IMR-90 (cell line): ENCODE measurements around the gene USP24. TPM values are rescaled to one million over a fixed set of nuclear protein-coding genes. Genes with fewer than 3 reads are reported as not detected.

Experiments used
- ATAC-seq: fragments of 200-7000 bp; cut with Tn5 transposase; 2 replicates; pipeline ENCODE4 v1.9.1; 2020; ENCODE audit warnings: low read depth, mild to moderate bottlenecking, moderate library complexity
- BruUV-seq: library from RNA; stranded (reverse); fragments of 400-500 nt; replicated peaks from 2 replicates; lab custom pipeline; 2021; lab: Mats Ljungman, UMichigan
- CTCF ChIA-PET: fragments of 300-600 bp; formaldehyde crosslinking; extraction: SDS; loops from one replicate; lab custom pipeline; 2021; ENCODE audit warnings: antibody characterized with exemption; lab: Yijun Ruan, JAX
- POLR2A ChIA-PET: fragments of 300-600 bp; sonication (Branson Sonifier 250); formaldehyde crosslinking; loops from one replicate; lab custom pipeline; 2022; ENCODE audit warnings: antibody characterized with exemption; ENCODE audit not compliant: unreplicated experiment; lab: Charles Lee
- DNase-seq: peaks from one replicate; pipeline ENCODE4 v3.0.0; 2013
- H2AFZ ChIP-seq: replicated peaks from 2 replicates; pipeline ENCODE3; 2013; ENCODE audit warnings: low read length, mild to moderate bottlenecking; ENCODE audit not compliant: poor library complexity
- H2AK5ac ChIP-seq: 2 replicates; pipeline ENCODE4 v1.6.1; 2013; ENCODE audit warnings: low read depth, low read length, inconsistent platforms
- H2AK9ac ChIP-seq: replicated peaks from 2 replicates; pipeline ENCODE3; 2013; ENCODE audit warnings: mild to moderate bottlenecking, low read depth, low read length, moderate library complexity; ENCODE audit not compliant: poor library complexity
- H2BK120ac ChIP-seq: 2 replicates; pipeline ENCODE4 v1.6.1; 2013; ENCODE audit warnings: low read depth, low read length, inconsistent platforms
- H2BK15ac ChIP-seq: 3 replicates; pipeline ENCODE4 v1.6.1; 2013; ENCODE audit warnings: low read depth, low read length, inconsistent platforms
- H2BK20ac ChIP-seq: 2 replicates; pipeline ENCODE4 v1.6.1; 2013; ENCODE audit warnings: low read depth, mild to moderate bottlenecking, inconsistent platforms, low read length, moderate library complexity
- H2BK5ac ChIP-seq: 2 replicates; pipeline ENCODE4 v1.6.1; 2013; ENCODE audit warnings: mild to moderate bottlenecking, low read depth, low read length, inconsistent platforms; ENCODE audit not compliant: poor library complexity, severe bottlenecking
- H3K14ac ChIP-seq: replicated peaks from 2 replicates; pipeline ENCODE4 v1.6.1; 2013; ENCODE audit warnings: low read depth, low read length, inconsistent platforms
- H3K18ac ChIP-seq: 2 replicates; pipeline ENCODE4 v1.6.1; 2013; ENCODE audit warnings: low read depth, low read length, control low read depth
- H3K23ac ChIP-seq: 2 replicates; pipeline ENCODE4 v1.6.1; 2013; ENCODE audit warnings: low read depth, low read length, inconsistent platforms
- H3K27ac ChIP-seq: 2 replicates; pipeline ENCODE4 v1.5.1; 2013; ENCODE audit warnings: mild to moderate bottlenecking, control low read depth, low read length; ENCODE audit not compliant: insufficient read depth
- H3K27me3 ChIP-seq: 2 replicates; pipeline ENCODE4 v1.6.1; 2013; ENCODE audit warnings: low read length; ENCODE audit not compliant: control insufficient read depth, insufficient read depth
- H3K36me3 ChIP-seq: 2 replicates; pipeline ENCODE4 v1.6.1; 2013; ENCODE audit warnings: low read length, mixed read lengths; ENCODE audit not compliant: control insufficient read depth, insufficient read depth
- H3K4ac ChIP-seq: 2 replicates; pipeline ENCODE4 v1.6.1; 2013; ENCODE audit warnings: low read depth, low read length, inconsistent platforms
- H3K4me1 ChIP-seq: 2 replicates; pipeline ENCODE4 v1.6.1; 2013; ENCODE audit warnings: low read length, mixed read lengths; ENCODE audit not compliant: control insufficient read depth, insufficient read depth
- H3K4me2 ChIP-seq: 2 replicates; pipeline ENCODE4 v1.6.1; 2013; ENCODE audit warnings: low read depth, mild to moderate bottlenecking, control low read depth, low read length, moderate library complexity
- H3K4me3 ChIP-seq: 2 replicates; pipeline ENCODE4 v1.5.1; 2013; ENCODE audit warnings: low read depth, mild to moderate bottlenecking, control low read depth, low read length, moderate library complexity; ENCODE audit not compliant: insufficient read depth
- H3K56ac ChIP-seq: 2 replicates; pipeline ENCODE4 v1.6.1; 2013; ENCODE audit warnings: low read length, inconsistent platforms; ENCODE audit not compliant: insufficient read depth; ENCODE audit errors: extremely low read depth
- H3K79me1 ChIP-seq, 2 experiments: 2 replicates each; pipeline ENCODE4 v1.6.1; 2013; ENCODE audit warnings: low read length in 2 of 2, inconsistent platforms in 1 of 2, low read depth in 1 of 2
- H3K9ac ChIP-seq: 2 replicates; pipeline ENCODE4 v1.6.1; 2013; ENCODE audit warnings: low read depth, low read length, control low read depth
- H3K9me1 ChIP-seq: 2 replicates; pipeline ENCODE4 v1.6.1; 2013; ENCODE audit warnings: low read length, inconsistent platforms; ENCODE audit not compliant: insufficient read depth
- H3K9me3 ChIP-seq: 2 replicates; pipeline ENCODE4 v1.6.1; 2013; ENCODE audit warnings: low read length; ENCODE audit not compliant: control insufficient read depth, insufficient read depth
- H4K20me1 ChIP-seq: 2 replicates; pipeline ENCODE4 v1.6.1; 2013; ENCODE audit warnings: low read length, inconsistent platforms; ENCODE audit not compliant: insufficient read depth
- H4K5ac ChIP-seq: 2 replicates; pipeline ENCODE4 v1.6.1; 2013; ENCODE audit warnings: mild to moderate bottlenecking, low read depth, low read length, control low read depth
- H4K8ac ChIP-seq, 2 experiments: 2 replicates each; pipeline ENCODE4 v1.6.1; 2013; ENCODE audit warnings: low read depth in 2 of 2, low read length in 2 of 2, control low read depth in 1 of 2, inconsistent platforms in 1 of 2
- H4K91ac ChIP-seq: 2 replicates; pipeline ENCODE4 v1.6.1; 2013; ENCODE audit warnings: low read depth, low read length, inconsistent platforms; ENCODE audit not compliant: insufficient read depth
- BHLHE40 ChIP-seq: fragments of 150-350 bp; IDR thresholded peaks from 2 replicates; pipeline ENCODE4 v1.6.1; 2016; ENCODE audit warnings: mild to moderate bottlenecking, low read depth, low read length
- CEBPB ChIP-seq: IDR thresholded peaks from 2 replicates; pipeline ENCODE4 v1.6.1; 2012; ENCODE audit warnings: low read depth, low read length, improper control_type of control experiment
- CHD1 ChIP-seq: IDR thresholded peaks from 2 replicates; pipeline ENCODE4 v1.6.1; 2012; ENCODE audit warnings: low read depth, low read length, improper control_type of control experiment
- FOS ChIP-seq: fragments of 150-350 bp; IDR thresholded peaks from 2 replicates; pipeline ENCODE4 v1.6.1; 2016; ENCODE audit warnings: low read depth, low read length
- MAFK ChIP-seq: IDR thresholded peaks from 2 replicates; pipeline ENCODE4 v1.6.1; 2012; ENCODE audit warnings: low read depth, low read length, improper control_type of control experiment
- MAZ ChIP-seq: IDR thresholded peaks from 2 replicates; pipeline ENCODE4 v1.6.1; 2012; ENCODE audit warnings: low read depth, mild to moderate bottlenecking, low read length, improper control_type of control experiment, moderate library complexity, borderline replicate concordance
- MXI1 ChIP-seq: IDR thresholded peaks from 2 replicates; pipeline ENCODE4 v1.6.1; 2012; ENCODE audit warnings: low read depth, mild to moderate bottlenecking, low read length, moderate library complexity, borderline replicate concordance
- NFE2L2 ChIP-seq: fragments of 150-350 bp; IDR thresholded peaks from 2 replicates; pipeline ENCODE4 v1.6.1; 2016; ENCODE audit warnings: low read depth, mild to moderate bottlenecking, low read length
- POLR2A ChIP-seq: IDR thresholded peaks from 2 replicates; pipeline ENCODE4 v1.6.1; 2012; ENCODE audit warnings: mild to moderate bottlenecking, low read depth, low read length
- RAD21 ChIP-seq: IDR thresholded peaks from 2 replicates; pipeline ENCODE4 v1.6.1; 2012; ENCODE audit warnings: low read length, improper control_type of control experiment
- RCOR1 ChIP-seq: IDR thresholded peaks from 2 replicates; pipeline ENCODE4 v1.6.1; 2012; ENCODE audit warnings: mild to moderate bottlenecking, low read length, improper control_type of control experiment; ENCODE audit not compliant: insufficient replicate concordance
- RFX5 ChIP-seq: IDR thresholded peaks from 2 replicates; pipeline ENCODE4 v1.8.0; 2012; ENCODE audit warnings: low read depth, mild to moderate bottlenecking, low read length, moderate library complexity
- SMC3 ChIP-seq: fragments of 150-350 bp; IDR thresholded peaks from 2 replicates; pipeline ENCODE4 v1.6.1; 2016; ENCODE audit warnings: low read depth, mild to moderate bottlenecking, antibody characterized with exemption, low read length, moderate library complexity
- WGBS, 2 experiments: methylation state at CpG; one replicate each; pipeline versions ENCODE4 v1.1.5 to v1.1.7; 2013; ENCODE audit warnings: missing lambda C conversion rate in 2 of 2; ENCODE audit not compliant: insufficient read length in 1 of 2; ENCODE audit errors: extremely low coverage in 2 of 2; 5-methylcytosine and 5-hydroxymethylcytosine counted together
- dilution Hi-C: fragments of 300-500 bp; cut with HindIII; formaldehyde crosslinking; loops from one replicate; pipeline ENCODE4 v1.14.3; 2018; ENCODE audit warnings: low sequenced_read_pairs; ENCODE audit not compliant: unreplicated experiment
- in situ Hi-C: fragments of 300-500 bp; cut with MboI; formaldehyde crosslinking; loops from 3 replicates; pipeline ENCODE4 v1.14.3; 2019; ENCODE audit warnings: low sequenced_read_pairs, inconsistent platforms, mixed read lengths
- intact Hi-C: fragments of 100-400 bp; cut with micrococcal nuclease; formaldehyde crosslinking; loops from 2 replicates; pipeline ENCODE4 v1.10.0; 2022
- polyA plus RNA-seq, 3 experiments: library from polyadenylated mRNA; depleted of rRNA; stranded (reverse); fragments of >200 nt; gene quantifications; 2 replicates each; pipeline ENCODE4 v1.2.3, GENCODE V29; 2012; ENCODE audit warnings: low replicate concordance in 1 of 3
- total RNA-seq: library from RNA; depleted of rRNA; stranded (reverse); fragments of >200 nt; gene quantifications from 2 replicates; pipeline ENCODE4 v1.2.3, GENCODE V29; 2012
- TF ChIP-seq, protein P1 (sequence below): fragments of 150-350 bp; IDR thresholded peaks from 2 replicates; pipeline ENCODE4 v1.6.1; 2016; ENCODE audit warnings: low read depth, mild to moderate bottlenecking, low read length, moderate library complexity, borderline replicate concordance
- TF ChIP-seq, protein P2 (sequence below): fragments of 150-350 bp; IDR thresholded peaks from 2 replicates; pipeline ENCODE4 v1.6.1; 2017; ENCODE audit warnings: mild to moderate bottlenecking, antibody characterized with exemption, low read length, low read depth
- TF ChIP-seq, protein P3 (sequence below): conservative IDR thresholded peaks from 2 replicates; pipeline ENCODE4 v1.5.1; 2012; ENCODE audit warnings: mild to moderate bottlenecking, low read depth, low read length, improper control_type of control experiment

USP24 gene
- total and polyA plus RNA-seq, 2 of the 4 experiments (the other 2 are of a cell fraction): 8.4 to 36.7 TPM

DNA sequence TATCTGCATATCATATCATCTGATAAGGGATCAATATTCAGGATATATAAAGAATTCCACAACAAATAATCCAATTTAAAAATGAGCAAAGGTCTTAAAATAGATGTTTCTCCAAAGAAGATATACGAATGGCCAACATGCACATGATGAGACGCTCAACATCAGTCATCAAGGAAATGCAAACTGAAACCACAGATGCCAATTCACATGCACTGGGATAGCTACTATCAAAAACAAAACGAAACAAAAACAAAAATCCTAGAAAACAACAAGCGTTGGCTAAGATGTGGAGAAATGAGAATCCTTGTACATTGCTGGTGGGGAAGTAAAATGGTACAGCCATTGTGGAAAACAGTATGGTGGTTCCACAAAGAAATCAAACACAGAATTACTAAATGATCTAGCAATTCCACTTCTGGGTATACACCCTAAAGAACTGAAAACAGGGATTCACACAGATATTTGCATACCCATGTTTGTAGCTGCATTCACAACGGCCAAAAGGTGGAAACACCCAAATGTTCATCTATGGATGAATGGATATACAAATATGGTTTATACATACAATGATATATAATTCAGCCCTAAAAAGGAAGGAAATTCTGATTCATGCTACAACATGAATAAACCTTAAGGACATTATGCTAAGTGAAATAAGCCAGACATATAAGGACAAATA lies 96.4 kb downstream of the USP24 start:
- intact Hi-C loops (no loop called here), in situ Hi-C loops (no loop called here), dilution Hi-C loops (no loop called here)
- DNase-seq (no peak), ATAC-seq (no peak)
- Histone ChIP-seq H3K9ac (no peak overlapping the region), H3K56ac (no peak overlapping the region), H3K18ac (no peak overlapping the region), H2BK5ac (no peak overlapping the region), H4K20me1 (no peaks in the 10 kb centered on the region), H2AK9ac (no peak overlapping the region), H3K4me2 (no peak overlapping the region), H4K91ac (no peak overlapping the region), H3K4me1 (no peaks in the 10 kb centered on the region), H3K27me3 (no peaks in the 10 kb centered on the region), H2BK20ac (no peak overlapping the region), H3K14ac (no peak overlapping the region), H3K4me3 (no peak overlapping the region), H3K27ac (no peak overlapping the region), H3K9me1 (peaks cover 4% of the 10 kb centered on the region; the same call in 1 of the 2 replicates), H2BK15ac (no peak overlapping the region), H3K9me3 (no peaks in the 10 kb centered on the region), H4K8ac (no peak overlapping the region), H4K5ac (no peak overlapping the region), H2AFZ (no peak overlapping the region), H2BK120ac (no peak overlapping the region), H3K36me3 (peaks cover 31% of the 10 kb centered on the region), H3K23ac (no peak overlapping the region), H3K79me1 (peaks cover 0 to 8% of the 10 kb centered on the region in 2 experiments; a peak in 1 of 4 replicates), H3K4ac (no peak overlapping the region), H2AK5ac (no peak overlapping the region)
- BruUV-seq: no TSS peak
- ChIA-PET POLR2A (no interaction called here), CTCF (no interaction called here)
- WGBS, 2 experiments: no CpG with 5 or more reads among the region's 5 CpGs
- TF ChIP-seq RFX5 (no peak), MAFK (no peak), POLR2A (no peak), RCOR1 (no peak), SMC3 (no peak), CHD1 (no peak), MAZ (no peak), BHLHE40 (no peak), NFE2L2 (no peak), CEBPB (no peak), RAD21 (no peak), MXI1 (no peak), FOS (no peak)
- TF ChIP-seq, protein P1, sequence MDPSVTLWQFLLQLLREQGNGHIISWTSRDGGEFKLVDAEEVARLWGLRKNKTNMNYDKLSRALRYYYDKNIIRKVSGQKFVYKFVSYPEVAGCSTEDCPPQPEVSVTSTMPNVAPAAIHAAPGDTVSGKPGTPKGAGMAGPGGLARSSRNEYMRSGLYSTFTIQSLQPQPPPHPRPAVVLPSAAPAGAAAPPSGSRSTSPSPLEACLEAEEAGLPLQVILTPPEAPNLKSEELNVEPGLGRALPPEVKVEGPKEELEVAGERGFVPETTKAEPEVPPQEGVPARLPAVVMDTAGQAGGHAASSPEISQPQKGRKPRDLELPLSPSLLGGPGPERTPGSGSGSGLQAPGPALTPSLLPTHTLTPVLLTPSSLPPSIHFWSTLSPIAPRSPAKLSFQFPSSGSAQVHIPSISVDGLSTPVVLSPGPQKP: no peak
- TF ChIP-seq, protein P2, sequence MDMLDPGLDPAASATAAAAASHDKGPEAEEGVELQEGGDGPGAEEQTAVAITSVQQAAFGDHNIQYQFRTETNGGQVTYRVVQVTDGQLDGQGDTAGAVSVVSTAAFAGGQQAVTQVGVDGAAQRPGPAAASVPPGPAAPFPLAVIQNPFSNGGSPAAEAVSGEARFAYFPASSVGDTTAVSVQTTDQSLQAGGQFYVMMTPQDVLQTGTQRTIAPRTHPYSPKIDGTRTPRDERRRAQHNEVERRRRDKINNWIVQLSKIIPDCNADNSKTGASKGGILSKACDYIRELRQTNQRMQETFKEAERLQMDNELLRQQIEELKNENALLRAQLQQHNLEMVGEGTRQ: no peak
- TF ChIP-seq, protein P3, sequence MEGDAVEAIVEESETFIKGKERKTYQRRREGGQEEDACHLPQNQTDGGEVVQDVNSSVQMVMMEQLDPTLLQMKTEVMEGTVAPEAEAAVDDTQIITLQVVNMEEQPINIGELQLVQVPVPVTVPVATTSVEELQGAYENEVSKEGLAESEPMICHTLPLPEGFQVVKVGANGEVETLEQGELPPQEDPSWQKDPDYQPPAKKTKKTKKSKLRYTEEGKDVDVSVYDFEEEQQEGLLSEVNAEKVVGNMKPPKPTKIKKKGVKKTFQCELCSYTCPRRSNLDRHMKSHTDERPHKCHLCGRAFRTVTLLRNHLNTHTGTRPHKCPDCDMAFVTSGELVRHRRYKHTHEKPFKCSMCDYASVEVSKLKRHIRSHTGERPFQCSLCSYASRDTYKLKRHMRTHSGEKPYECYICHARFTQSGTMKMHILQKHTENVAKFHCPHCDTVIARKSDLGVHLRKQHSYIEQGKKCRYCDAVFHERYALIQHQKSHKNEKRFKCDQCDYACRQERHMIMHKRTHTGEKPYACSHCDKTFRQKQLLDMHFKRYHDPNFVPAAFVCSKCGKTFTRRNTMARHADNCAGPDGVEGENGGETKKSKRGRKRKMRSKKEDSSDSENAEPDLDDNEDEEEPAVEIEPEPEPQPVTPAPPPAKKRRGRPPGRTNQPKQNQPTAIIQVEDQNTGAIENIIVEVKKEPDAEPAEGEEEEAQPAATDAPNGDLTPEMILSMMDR: no peak
